Endothelial cell of umbilical vein (primary cell): ENCODE results near the gene COL6A2. TPM values are rescaled to one million over a fixed set of nuclear protein-coding genes. Genes with fewer than 3 reads are reported as not detected.

Experiments used
- BruUV-seq: library from RNA; stranded (reverse); fragments of 400-500 nt; replicated peaks from 2 replicates; lab custom pipeline; 2021; lab: Mats Ljungman, UMichigan
- CTCF ChIA-PET: fragments of 300-600, 350-600 bp; sonication (Branson Sonifier 250); formaldehyde crosslinking; loops from one replicate; lab custom pipeline; 2021; ENCODE audit warnings: antibody characterized with exemption, inconsistent platforms; lab: Charles Lee
- POLR2A ChIA-PET: fragments of 300-600, 350-600 bp; sonication (Branson Sonifier 250); formaldehyde crosslinking; loops from one replicate; lab custom pipeline; 2021; ENCODE audit warnings: antibody characterized with exemption, inconsistent platforms; lab: Charles Lee
- DNase-seq: peaks from one replicate; pipeline ENCODE4 v3.0.0-alpha.2; 2011; ENCODE audit warnings: low read depth, low spot score
- FAIRE-seq: peaks from 2 replicates; lab custom pipeline; 2011; peaks lifted over from hg19 to GRCh38; lab: Jason Lieb, UNC
- H2AFZ ChIP-seq: 2 replicates; pipeline ENCODE4 v1.6.0; 2012; ENCODE audit warnings: low read depth, low read length, control low read depth, inconsistent platforms
- H3K27ac ChIP-seq: 2 replicates; pipeline ENCODE4 v1.5.1; 2011; ENCODE audit warnings: low read depth, mild to moderate bottlenecking, control low read depth, low read length, moderate library complexity; ENCODE audit not compliant: insufficient read depth
- H3K27me3 ChIP-seq, 2 experiments: 2 replicates each; pipeline versions ENCODE4 v1.6.0 to v1.6.1; 2011; ENCODE audit warnings: low read length in 2 of 2, mixed read lengths in 1 of 2; ENCODE audit not compliant: control insufficient read depth in 2 of 2, insufficient read depth in 2 of 2
- H3K36me3 ChIP-seq, 2 experiments: 2 replicates in 1 of 2; 3 replicates in 1 of 2; pipeline ENCODE4 v1.5.1; 2011; ENCODE audit warnings: low read length in 2 of 2, mild to moderate bottlenecking in 1 of 2, moderate library complexity in 1 of 2; ENCODE audit not compliant: control insufficient read depth in 2 of 2, insufficient read depth in 2 of 2; ENCODE audit errors: extremely low read depth in 1 of 2
- H3K4me1 ChIP-seq: 3 replicates; pipeline ENCODE4 v1.5.1; 2011; ENCODE audit warnings: mild to moderate bottlenecking, low read length; ENCODE audit not compliant: control insufficient read depth, insufficient read depth; ENCODE audit errors: extremely low read depth
- H3K4me2 ChIP-seq: 2 replicates; pipeline ENCODE4 v1.6.1; 2011; ENCODE audit warnings: low read length, control low read depth, mixed read lengths; ENCODE audit not compliant: insufficient read depth
- H3K4me3 ChIP-seq, 3 experiments: fragments of 200-600 bp in 1 of 3; sonication (generic), shearing (Covaris generic) in 1 of 3; replicated peaks in 1 of 3; 2 replicates each; pipeline ENCODE4 v1.5.1; 2011 to 2016; ENCODE audit warnings: control low read depth in 3 of 3, low read length in 3 of 3, mild to moderate bottlenecking in 2 of 3, inconsistent platforms in 1 of 3, low read depth in 1 of 3, moderate library complexity in 1 of 3; ENCODE audit not compliant: insufficient read depth in 1 of 3
- H3K79me2 ChIP-seq: 2 replicates; pipeline ENCODE4 v1.6.0; 2012; ENCODE audit warnings: low read length, inconsistent platforms; ENCODE audit not compliant: control insufficient read depth, insufficient read depth
- H3K9ac ChIP-seq: replicated peaks from 2 replicates; pipeline ENCODE3; 2011; ENCODE audit warnings: low read length, control low read depth; ENCODE audit not compliant: insufficient read depth; ENCODE audit errors: extremely low read depth
- H3K9me1 ChIP-seq: replicated peaks from 3 replicates; pipeline ENCODE4 v1.6.0; 2011; ENCODE audit warnings: mild to moderate bottlenecking, low read length; ENCODE audit not compliant: control insufficient read depth, insufficient read depth; ENCODE audit errors: extremely low read depth
- H3K9me3 ChIP-seq: replicated peaks from 2 replicates; pipeline ENCODE4 v1.5.1; 2012; ENCODE audit warnings: low read length, inconsistent platforms; ENCODE audit not compliant: control insufficient read depth, insufficient read depth
- H4K20me1 ChIP-seq: replicated peaks from 2 replicates; pipeline ENCODE3; 2011; ENCODE audit warnings: mild to moderate bottlenecking, low read length; ENCODE audit not compliant: control insufficient read depth, insufficient read depth; ENCODE audit errors: extremely low read depth
- EZH2 ChIP-seq: IDR thresholded peaks from 2 replicates; pipeline ENCODE4 v1.6.1; 2012; ENCODE audit warnings: borderline replicate concordance, low read depth, mild to moderate bottlenecking, moderate library complexity, low read length, inconsistent platforms; ENCODE audit not compliant: severe bottlenecking
- FOS ChIP-seq: IDR thresholded peaks from 2 replicates; pipeline ENCODE4 v1.6.1; 2011; ENCODE audit warnings: mild to moderate bottlenecking, low read length, moderate library complexity, borderline replicate concordance; ENCODE audit not compliant: insufficient read depth
- GATA2 ChIP-seq: IDR thresholded peaks from 2 replicates; pipeline ENCODE4 v1.7.0; 2011; ENCODE audit warnings: low read depth, mild to moderate bottlenecking, moderate library complexity, mixed read lengths, low read length; ENCODE audit not compliant: insufficient read length, insufficient read depth
- JUN ChIP-seq: IDR thresholded peaks from 2 replicates; pipeline ENCODE4 v1.6.1; 2011; ENCODE audit warnings: borderline replicate concordance, low read depth; ENCODE audit not compliant: insufficient read length, insufficient read depth
- MAX ChIP-seq: IDR thresholded peaks from 2 replicates; pipeline ENCODE4 v1.6.1; 2011; ENCODE audit not compliant: insufficient read depth, insufficient read length
- MYC ChIP-seq: IDR thresholded peaks from one replicate; pipeline ENCODE4 v1.6.1; 2011; ENCODE audit warnings: mild to moderate bottlenecking, low read depth, low read length
- POLR2A ChIP-seq: IDR thresholded peaks from 2 replicates; pipeline ENCODE4 v1.6.1; 2012; ENCODE audit warnings: low read depth, mild to moderate bottlenecking, control low read depth, low read length
- POLR2AphosphoS5 ChIP-seq: IDR thresholded peaks from 2 replicates; pipeline ENCODE4 v1.6.1; 2012; ENCODE audit warnings: low read depth, mild to moderate bottlenecking, control low read depth, low read length, moderate library complexity; ENCODE audit not compliant: insufficient read depth
- dilution Hi-C: fragments of 300-500 bp; cut with MboI; formaldehyde crosslinking; loops from one replicate; pipeline ENCODE4 v1.15.0; 2019; ENCODE audit warnings: low sequenced_read_pairs; ENCODE audit not compliant: extremely low pct_ligation_motif_present
- intact Hi-C: fragments of 100-400 bp; cut with micrococcal nuclease; formaldehyde crosslinking; loops from one replicate; pipeline ENCODE4 v1.10.0; 2022
- polyA plus RNA-seq, 4 experiments: library from polyadenylated mRNA; depleted of rRNA in 3 of 4; stranded (reverse) in 3 of 4; unstranded in 1 of 4; fragments of >200 nt; gene quantifications; 2 replicates each; pipeline versions ENCODE4 v1.2.1 to v1.2.3, GENCODE V29; 2011 to 2012; ENCODE audit warnings: missing spikeins in 1 of 4
- total RNA-seq: library from RNA; stranded (reverse); gene quantifications from 2 replicates; pipeline ENCODE4 v1.2.3, GENCODE V29; 2021
- TF ChIP-seq, protein P1 (sequence below), 2 donors: IDR thresholded peaks; 1 replicate in 1 of 2; 2 replicates in 1 of 2; pipeline ENCODE4 v1.5.1; 2011; ENCODE audit warnings: low read length in 2 of 2, mild to moderate bottlenecking in 2 of 2, moderate library complexity in 2 of 2, control low read depth in 1 of 2, inconsistent platforms in 1 of 2, low read depth in 1 of 2; ENCODE audit not compliant: insufficient read depth in 1 of 2; ENCODE audit errors: extremely low read depth in 1 of 2

Gene COL6A2
- total and polyA plus RNA-seq, 2 donors (not counting 3 experiments of a cell fraction or from before 2014, with no cell fraction given) = 3.4 to 6.1 TPM

GRCh38 chr21:46080171-46081021 is 17.5 kb upstream of the COL6A2 start:
- Histone ChIP-seq H3K27me3 (no peaks in the 10 kb centered on the region), H3K9me3 (no peaks in the 10 kb centered on the region), H3K4me2 (no peak overlapping the region), H3K27ac (no peak overlapping the region), H4K20me1 (no peaks in the 10 kb centered on the region), H3K36me3 (no peaks in the 10 kb centered on the region), H3K9ac (no peak overlapping the region), H3K79me2 (no peaks in the 10 kb centered on the region), H3K4me1 (no peaks in the 10 kb centered on the region), H2AFZ (no peak overlapping the region), H3K9me1 (no peaks in the 10 kb centered on the region), H3K4me3 (no peak overlapping the region)
- POLR2A ChIA-PET = no interaction called here
- intact Hi-C loops (no loop called here), dilution Hi-C loops (no loop called here)
- DNase-seq = no peak
- TF ChIP-seq MAX (no peak), MYC (no peak), JUN (no peak), EZH2 (no peak), GATA2 (no peak), POLR2A (no peak), FOS (no peak), POLR2AphosphoS5 (no peak)
- TF ChIP-seq, protein P1, sequence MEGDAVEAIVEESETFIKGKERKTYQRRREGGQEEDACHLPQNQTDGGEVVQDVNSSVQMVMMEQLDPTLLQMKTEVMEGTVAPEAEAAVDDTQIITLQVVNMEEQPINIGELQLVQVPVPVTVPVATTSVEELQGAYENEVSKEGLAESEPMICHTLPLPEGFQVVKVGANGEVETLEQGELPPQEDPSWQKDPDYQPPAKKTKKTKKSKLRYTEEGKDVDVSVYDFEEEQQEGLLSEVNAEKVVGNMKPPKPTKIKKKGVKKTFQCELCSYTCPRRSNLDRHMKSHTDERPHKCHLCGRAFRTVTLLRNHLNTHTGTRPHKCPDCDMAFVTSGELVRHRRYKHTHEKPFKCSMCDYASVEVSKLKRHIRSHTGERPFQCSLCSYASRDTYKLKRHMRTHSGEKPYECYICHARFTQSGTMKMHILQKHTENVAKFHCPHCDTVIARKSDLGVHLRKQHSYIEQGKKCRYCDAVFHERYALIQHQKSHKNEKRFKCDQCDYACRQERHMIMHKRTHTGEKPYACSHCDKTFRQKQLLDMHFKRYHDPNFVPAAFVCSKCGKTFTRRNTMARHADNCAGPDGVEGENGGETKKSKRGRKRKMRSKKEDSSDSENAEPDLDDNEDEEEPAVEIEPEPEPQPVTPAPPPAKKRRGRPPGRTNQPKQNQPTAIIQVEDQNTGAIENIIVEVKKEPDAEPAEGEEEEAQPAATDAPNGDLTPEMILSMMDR (IDR thresholded peaks at IDR 0.05; ENCODE audit: extremely low read depth in 1 of 2, insufficient read depth in 1 of 2, low read depth in 1 of 2, low read length in 2 of 2) = no peak
- no peak for FAIRE-seq
- CTCF ChIA-PET = no interaction called here
- BruUV-seq = no TSS peak
